Ovary (tissue), 3 donors: ENCODE measurements around the gene AP1B1.

Source experiments
- EP300 ChIP-seq: sonication (generic); formaldehyde crosslinking; IDR thresholded peaks from one replicate; pipeline ENCODE4 v1.6.1; 2017; ENCODE audit warnings: antibody characterized with exemption
- POLR2A ChIP-seq: fragments of 450-650 bp; IDR thresholded peaks from one replicate; pipeline ENCODE4 v1.6.1; 2017; ENCODE audit warnings: antibody characterized with exemption, mild to moderate bottlenecking, moderate library complexity
- TF ChIP-seq, protein P1 (sequence below), 3 donors: fragments of 450-650 bp in 2 of 3; fragments of 200-600 bp in 1 of 3; IDR thresholded peaks; one replicate each; pipeline versions ENCODE4 v1.5.1 to v1.8.0; 2016 to 2022; ENCODE audit warnings: antibody characterized with exemption in 3 of 3, mild to moderate bottlenecking in 1 of 3
- donor health status: DM: no; HTN: no; CAD: no.

DNA sequence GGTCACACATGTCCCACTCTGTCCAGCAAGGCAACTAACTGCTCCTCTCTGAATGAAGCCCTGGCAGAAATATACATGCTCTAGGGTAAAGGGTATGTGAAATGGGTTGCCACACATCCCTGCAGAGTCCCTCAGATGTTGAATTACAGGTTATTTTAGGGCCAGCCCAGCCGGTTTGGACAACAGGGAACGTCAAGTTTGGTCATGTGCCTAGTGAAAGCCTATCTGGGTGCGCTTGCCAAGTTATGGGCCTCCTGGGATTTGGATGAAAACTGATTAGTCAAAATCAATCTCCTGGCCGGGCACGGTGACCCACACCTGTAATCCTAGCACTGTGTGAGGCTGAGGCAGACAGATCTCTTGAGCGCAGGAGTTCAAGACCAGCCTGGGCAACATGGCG is 10.4 kb downstream of the AP1B1 start:
- TF ChIP-seq, protein P1, sequence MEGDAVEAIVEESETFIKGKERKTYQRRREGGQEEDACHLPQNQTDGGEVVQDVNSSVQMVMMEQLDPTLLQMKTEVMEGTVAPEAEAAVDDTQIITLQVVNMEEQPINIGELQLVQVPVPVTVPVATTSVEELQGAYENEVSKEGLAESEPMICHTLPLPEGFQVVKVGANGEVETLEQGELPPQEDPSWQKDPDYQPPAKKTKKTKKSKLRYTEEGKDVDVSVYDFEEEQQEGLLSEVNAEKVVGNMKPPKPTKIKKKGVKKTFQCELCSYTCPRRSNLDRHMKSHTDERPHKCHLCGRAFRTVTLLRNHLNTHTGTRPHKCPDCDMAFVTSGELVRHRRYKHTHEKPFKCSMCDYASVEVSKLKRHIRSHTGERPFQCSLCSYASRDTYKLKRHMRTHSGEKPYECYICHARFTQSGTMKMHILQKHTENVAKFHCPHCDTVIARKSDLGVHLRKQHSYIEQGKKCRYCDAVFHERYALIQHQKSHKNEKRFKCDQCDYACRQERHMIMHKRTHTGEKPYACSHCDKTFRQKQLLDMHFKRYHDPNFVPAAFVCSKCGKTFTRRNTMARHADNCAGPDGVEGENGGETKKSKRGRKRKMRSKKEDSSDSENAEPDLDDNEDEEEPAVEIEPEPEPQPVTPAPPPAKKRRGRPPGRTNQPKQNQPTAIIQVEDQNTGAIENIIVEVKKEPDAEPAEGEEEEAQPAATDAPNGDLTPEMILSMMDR (IDR thresholded peaks at IDR 0.05) = no peak
- TF ChIP-seq POLR2A (no peak), EP300 (no peak)
